CD4-positive, alpha-beta T cell (primary cell): Measurements from ENCODE around the gene ITGB6. TPM values are rescaled to one million over a fixed set of nuclear protein-coding genes. Genes with fewer than 3 reads are reported as not detected.

Experiments
- ATAC-seq: fragments of 200-7000 bp; cut with Tn5 transposase; one replicate; pipeline ENCODE4 v1.10.0; 2022; ENCODE audit warnings: mild to moderate bottlenecking; ENCODE audit not compliant: poor library complexity
- CTCF ChIA-PET: fragments of 350-600 bp; sonication (Branson Sonifier 250); formaldehyde crosslinking; loops from one replicate; lab custom pipeline; 2021; ENCODE audit warnings: antibody characterized with exemption, inconsistent platforms; lab: Charles Lee
- POLR2A ChIA-PET: fragments of 350-600 bp; sonication (Branson Sonifier 250); formaldehyde crosslinking; loops from one replicate; lab custom pipeline; 2021; ENCODE audit warnings: antibody characterized with exemption, inconsistent platforms; lab: Charles Lee
- DNase-seq, 14 experiments: peaks; one replicate each; pipeline ENCODE4 v3.0.0-alpha.2; 2013 to 2020; ENCODE audit warnings: mixed read lengths in 2 of 14
- H3K27ac ChIP-seq, 2 donors: one replicate each; pipeline versions ENCODE4 v1.5.1 to v1.7.0; 2013; ENCODE audit warnings: low read length in 2 of 2, low read depth in 1 of 2, mild to moderate bottlenecking in 1 of 2
- H3K27me3 ChIP-seq, 2 experiments: 1 replicate in 1 of 2; 2 replicates in 1 of 2; pipeline versions ENCODE4 v1.6.1 to v1.7.0; 2013; ENCODE audit warnings: low read length in 2 of 2, control low read depth in 1 of 2, mild to moderate bottlenecking in 1 of 2, moderate library complexity in 1 of 2; ENCODE audit not compliant: insufficient read depth in 2 of 2, control insufficient read depth in 1 of 2
- H3K36me3 ChIP-seq: one replicate; pipeline ENCODE4 v1.6.1; 2013; ENCODE audit warnings: low read length, control low read depth; ENCODE audit not compliant: insufficient read depth
- H3K4me1 ChIP-seq: one replicate; pipeline ENCODE4 v1.6.1; 2013; ENCODE audit warnings: low read length, control low read depth; ENCODE audit not compliant: insufficient read depth
- H3K4me3 ChIP-seq: one replicate; pipeline ENCODE4 v1.5.1; 2013; ENCODE audit warnings: mild to moderate bottlenecking, low read length, moderate library complexity
- H3K9me3 ChIP-seq, 2 experiments: 1 replicate in 1 of 2; 2 replicates in 1 of 2; pipeline versions ENCODE4 v1.6.1 to v1.7.0; 2013; ENCODE audit warnings: low read length in 2 of 2, mild to moderate bottlenecking in 2 of 2, control low read depth in 1 of 2, moderate library complexity in 1 of 2; ENCODE audit not compliant: control insufficient read depth in 1 of 2, insufficient read depth in 1 of 2
- H3K27ac Mint-ChIP-seq: one replicate; pipeline ENCODE4 v1.8.0; 2020; ENCODE audit warnings: mixed read lengths
- H3K27me3 Mint-ChIP-seq: one replicate; pipeline ENCODE4 v1.8.0; 2021; ENCODE audit warnings: mixed read lengths
- H3K36me3 Mint-ChIP-seq: one replicate; pipeline ENCODE4 v1.8.0; 2021; ENCODE audit warnings: low read depth, mixed read lengths
- H3K4me1 Mint-ChIP-seq: one replicate; pipeline ENCODE4 v1.8.0; 2021; ENCODE audit warnings: low read depth, mixed read lengths
- H3K4me3 Mint-ChIP-seq: one replicate; pipeline ENCODE4 v1.8.0; 2020; ENCODE audit warnings: mild to moderate bottlenecking, mixed read lengths
- H3K9me3 Mint-ChIP-seq: one replicate; pipeline ENCODE4 v1.8.0; 2020; ENCODE audit warnings: mixed read lengths
- intact Hi-C, 2 experiments: fragments of 100-400 bp; cut with DNase I in 1 of 2; cut with micrococcal nuclease in 1 of 2; formaldehyde crosslinking; loops; one replicate each; pipeline versions ENCODE4 v1.15.1 to v1.9.0; 2023 to 2025; cut with DNase I, micrococcal nuclease
- total RNA-seq, 174 experiments: library from RNA in 2 of 174; stranded (reverse) in 2 of 174; gene quantifications; one replicate each; pipeline ENCODE4 v1.2.3 and lab custom pipeline; 2021 to 2026
- TF ChIP-seq, protein P1 (sequence below): fragments of 200-600 bp; IDR thresholded peaks from one replicate; pipeline ENCODE4 v1.8.0; 2022; ENCODE audit warnings: antibody characterized with exemption, mild to moderate bottlenecking

The ITGB6 gene
- total RNA-seq, 2 experiments from 2014 or later = not detected

DNA sequence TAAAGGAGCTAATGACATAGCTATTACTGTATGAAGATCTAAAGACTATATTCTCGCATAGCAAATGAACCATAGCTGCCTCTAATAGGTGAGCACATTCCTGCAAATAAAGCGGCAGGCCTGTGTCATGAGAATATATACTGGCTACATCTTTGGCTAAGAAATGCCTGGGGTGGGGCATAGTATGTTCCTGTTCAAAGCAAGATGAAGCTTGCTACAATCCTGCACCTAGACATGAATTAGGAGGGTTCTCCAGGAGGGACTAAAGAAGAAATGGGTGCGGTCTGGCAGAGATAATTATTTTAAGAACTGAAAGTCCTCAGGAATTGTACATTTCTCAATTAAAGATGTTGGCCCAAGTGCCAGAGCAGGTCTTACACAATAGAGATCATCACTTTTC, 90.8 kb downstream of the ITGB6 start:
- Histone ChIP-seq H3K27me3 (peaks cover 0 to 4% of the 10 kb centered on the region in 2 experiments), H3K9me3 (no peaks in the 10 kb centered on the region), H3K27ac (no peak overlapping the region), H3K4me3 (no peak overlapping the region), H3K36me3 (no peaks in the 10 kb centered on the region), H3K4me1 (no peaks in the 10 kb centered on the region)
- H3K27ac Mint-ChIP-seq = no peak overlapping the region
- H3K4me1 Mint-ChIP-seq = no peaks in the 10 kb centered on the region
- intact Hi-C loops = loop anchor here in 1 of 2 experiments (2.0 to 5.0 kb wide), 2 partner anchors 886 to 953 kb away; no protein-coding TSS in a partner anchor
- ChIA-PET POLR2A (no interaction called here), CTCF (interaction anchor here (1.3 to 1.9 kb wide), 3 partner anchors 101 to 884 kb away, joined by 3 to 14 read pairs (median 6); no protein-coding TSS in a partner anchor)
- TF ChIP-seq, protein P1, sequence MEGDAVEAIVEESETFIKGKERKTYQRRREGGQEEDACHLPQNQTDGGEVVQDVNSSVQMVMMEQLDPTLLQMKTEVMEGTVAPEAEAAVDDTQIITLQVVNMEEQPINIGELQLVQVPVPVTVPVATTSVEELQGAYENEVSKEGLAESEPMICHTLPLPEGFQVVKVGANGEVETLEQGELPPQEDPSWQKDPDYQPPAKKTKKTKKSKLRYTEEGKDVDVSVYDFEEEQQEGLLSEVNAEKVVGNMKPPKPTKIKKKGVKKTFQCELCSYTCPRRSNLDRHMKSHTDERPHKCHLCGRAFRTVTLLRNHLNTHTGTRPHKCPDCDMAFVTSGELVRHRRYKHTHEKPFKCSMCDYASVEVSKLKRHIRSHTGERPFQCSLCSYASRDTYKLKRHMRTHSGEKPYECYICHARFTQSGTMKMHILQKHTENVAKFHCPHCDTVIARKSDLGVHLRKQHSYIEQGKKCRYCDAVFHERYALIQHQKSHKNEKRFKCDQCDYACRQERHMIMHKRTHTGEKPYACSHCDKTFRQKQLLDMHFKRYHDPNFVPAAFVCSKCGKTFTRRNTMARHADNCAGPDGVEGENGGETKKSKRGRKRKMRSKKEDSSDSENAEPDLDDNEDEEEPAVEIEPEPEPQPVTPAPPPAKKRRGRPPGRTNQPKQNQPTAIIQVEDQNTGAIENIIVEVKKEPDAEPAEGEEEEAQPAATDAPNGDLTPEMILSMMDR = no peak
- no peak overlapping the region for H3K4me3 Mint-ChIP-seq
- ATAC-seq (no peak), DNase-seq (no peak)
- H3K27me3 Mint-ChIP-seq = peaks cover 3% of the 10 kb centered on the region
- H3K36me3 Mint-ChIP-seq = no peaks in the 10 kb centered on the region
- no peaks in the 10 kb centered on the region for H3K9me3 Mint-ChIP-seq

DNA sequence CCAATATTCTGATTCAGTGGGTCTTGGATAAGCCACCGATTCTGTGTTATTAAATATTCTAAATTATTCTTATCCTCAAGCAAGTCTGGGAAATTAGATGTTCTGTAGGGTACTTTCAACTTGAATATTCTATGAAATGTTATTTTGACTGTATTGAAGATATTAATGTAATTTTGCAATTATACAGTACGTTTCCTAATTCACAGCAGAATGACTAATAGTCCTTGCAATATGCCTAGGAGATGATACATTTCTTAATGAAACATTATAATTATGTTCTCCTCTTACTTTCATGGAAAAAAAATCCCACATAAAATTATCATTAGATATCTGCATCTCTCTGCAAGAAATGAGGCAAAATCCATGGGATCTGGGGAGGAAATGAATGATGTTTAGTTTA, 91.4 kb downstream of the ITGB6 start:
- no peaks in the 10 kb centered on the region for H3K9me3 Mint-ChIP-seq
- intact Hi-C loops = loop anchor here in 1 of 2 experiments (2.0 to 5.0 kb wide), 2 partner anchors 886 to 954 kb away; no protein-coding TSS in a partner anchor
- no peaks in the 10 kb centered on the region for H3K4me1 ChIP-seq
- no peak overlapping the region for H3K4me3 Mint-ChIP-seq
- TF ChIP-seq, protein P1 = no peak
- no peaks in the 10 kb centered on the region for H3K27me3 Mint-ChIP-seq
- no peaks in the 10 kb centered on the region for H3K9me3 ChIP-seq
- no peak overlapping the region for H3K4me3 ChIP-seq
- H3K27ac ChIP-seq = no peak overlapping the region
- no peak for ATAC-seq
- no peak for DNase-seq
- H3K36me3 Mint-ChIP-seq = no peaks in the 10 kb centered on the region
- CTCF ChIA-PET = interaction anchor here (1.9 kb wide), 1 partner anchor 885 kb away, joined by 14 read pairs; no protein-coding TSS in a partner anchor
- no peaks in the 10 kb centered on the region for H3K4me1 Mint-ChIP-seq
- peaks cover 0 to 4% of the 10 kb centered on the region in 2 experiments for H3K27me3 ChIP-seq
- no peak overlapping the region for H3K27ac Mint-ChIP-seq
- POLR2A ChIA-PET = no interaction called here
- H3K36me3 ChIP-seq = no peaks in the 10 kb centered on the region

DNA sequence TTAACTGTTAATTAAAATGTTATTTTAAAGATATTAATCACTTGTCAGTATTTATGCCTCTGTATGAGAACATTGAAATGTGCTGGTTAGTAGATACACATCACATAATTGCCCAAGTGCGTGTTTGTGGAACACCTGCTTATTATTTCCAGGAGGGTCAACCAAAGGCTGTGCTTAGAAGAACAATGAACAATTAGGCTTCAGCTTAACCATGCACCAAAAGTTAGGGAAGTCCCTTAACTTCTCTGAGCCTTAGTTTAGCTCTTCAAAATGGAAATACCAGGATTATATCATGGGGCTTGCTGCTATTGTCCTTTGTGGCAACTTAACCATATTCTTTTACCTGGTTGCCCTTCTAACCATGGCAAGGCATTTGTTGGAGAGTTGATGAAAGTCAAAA, 94.7 kb downstream of the ITGB6 start:
- Mint-ChIP-seq H3K9me3 (no peaks in the 10 kb centered on the region), H3K4me1 (no peaks in the 10 kb centered on the region), H3K27me3 (no peaks in the 10 kb centered on the region), H3K4me3 (no peak overlapping the region), H3K36me3 (no peaks in the 10 kb centered on the region), H3K27ac (no peak overlapping the region)
- Histone ChIP-seq H3K36me3 (no peaks in the 10 kb centered on the region), H3K9me3 (no peaks in the 10 kb centered on the region), H3K27ac (no peak overlapping the region), H3K27me3 (peaks cover 0 to 4% of the 10 kb centered on the region in 2 experiments), H3K4me1 (no peaks in the 10 kb centered on the region), H3K4me3 (no peak overlapping the region)
- DNase-seq = no peak
- POLR2A ChIA-PET = no interaction called here
- intact Hi-C loops = loop anchor here in 1 of 2 experiments (5.0 kb wide), 1 partner anchor 957 kb away; no protein-coding TSS in a partner anchor
- ATAC-seq = no peak
- CTCF ChIA-PET = no interaction called here
- TF ChIP-seq, protein P1 = no peak
